ENCODE measurements around the gene FYN.

FYN gene

GRCh38 chr6:111806561-111807497, 66.4 kb downstream of the FYN start:
- no peak for DNase-seq (ENCODE audit: low read depth in 2 of 2)

- DNase-seq (ENCODE audit: low read depth in 2 of 2): no peak
Observed at GRCh38 chr6:111806165-111806547, 67.1 kb downstream of the FYN start.

- DNase-seq (ENCODE audit: low read depth in 2 of 2): peak in 1 of 2 donors; percentile 56
Observed at GRCh38 chr6:111805511-111806164, 67.6 kb downstream of the FYN start.

GRCh38 chr6:111804627-111805235, 68.5 kb downstream of the FYN start:
- DNase-seq (ENCODE audit: low read depth in 2 of 2): peak; percentile 51 to 56

GRCh38 chr6:111803804-111804203, 69.4 kb downstream of the FYN start:
- DNase-seq (ENCODE audit: low read depth in 2 of 2): no peak

GRCh38 chr6:111803371-111803770, 69.9 kb downstream of the FYN start:
- DNase-seq (ENCODE audit: low read depth in 2 of 2): no peak

GRCh38 chr6:111802720-111803330, 70.4 kb downstream of the FYN start:
- DNase-seq (ENCODE audit: low read depth in 2 of 2): no peak

- no peak for DNase-seq (ENCODE audit: low read depth in 2 of 2)
Observed at GRCh38 chr6:111802015-111802414, 71.2 kb downstream of the FYN start.

GRCh38 chr6:111800821-111801220, 72.4 kb downstream of the FYN start:
- DNase-seq (ENCODE audit: low read depth in 2 of 2): no peak

- no peak for DNase-seq (ENCODE audit: low read depth in 2 of 2)
Observed at GRCh38 chr6:111800259-111800765, 72.9 kb downstream of the FYN start.

GRCh38 chr6:111799576-111800258, 73.5 kb downstream of the FYN start:
- no peak for DNase-seq (ENCODE audit: low read depth in 2 of 2)

GRCh38 chr6:111798281-111798725, 74.9 kb downstream of the FYN start:
- DNase-seq (ENCODE audit: low read depth in 2 of 2): no peak

- DNase-seq (ENCODE audit: low read depth in 2 of 2): no peak
Observed at GRCh38 chr6:111796310-111796918, 76.8 kb downstream of the FYN start.

- DNase-seq (ENCODE audit: low read depth in 2 of 2): no peak
Observed at GRCh38 chr6:111795558-111795957, 77.7 kb downstream of the FYN start.

GRCh38 chr6:111794727-111795452, 78.4 kb downstream of the FYN start:
- DNase-seq (ENCODE audit: low read depth in 2 of 2): no peak

GRCh38 chr6:111794300-111794699, 79.0 kb downstream of the FYN start:
- DNase-seq (ENCODE audit: low read depth in 2 of 2): no peak

GRCh38 chr6:111793711-111794111, 79.5 kb downstream of the FYN start:
- no peak for DNase-seq (ENCODE audit: low read depth in 2 of 2)

GRCh38 chr6:111792914-111793700, 80.1 kb downstream of the FYN start:
- no peak for DNase-seq (ENCODE audit: low read depth in 2 of 2)

- DNase-seq (ENCODE audit: low read depth in 2 of 2): no peak
Observed at GRCh38 chr6:111792241-111792640, 81.0 kb downstream of the FYN start.

Measured in stimulated activated CD4-positive, alpha-beta T cell treated with anti-CD3 and anti-CD28 coated beads, Interleukin-15, amount 100 ng/mL, for 48 hours (primary cell).